K562 (cell line): ENCODE data around the gene CCSER1. TPM values are rescaled to one million over a fixed set of nuclear protein-coding genes. Genes with fewer than 3 reads are reported as not detected.

Source experiments
- ATAC-seq: fragments of 200-7000 bp; cut with Tn5 transposase; 3 replicates; pipeline ENCODE4 v1.9.1; 2020; ENCODE audit warnings: moderate library complexity
- BruUV-seq: library from RNA; stranded (reverse); fragments of 400-500 nt; replicated peaks from 2 replicates; lab custom pipeline; 2021; lab: Mats Ljungman, UMichigan
- CTCF ChIA-PET: fragments of 300-600 bp; formaldehyde crosslinking; extraction: SDS; loops from one replicate; lab custom pipeline; 2021; ENCODE audit warnings: low intra/inter-chr PET ratio; lab: Yijun Ruan, JAX
- POLR2A ChIA-PET: fragments of 300-600, 350-650 bp; sonication (Branson Sonifier 250); formaldehyde crosslinking; extraction: SDS; loops from one replicate; lab custom pipeline; 2021; ENCODE audit warnings: antibody characterized with exemption, inconsistent platforms; lab: Yijun Ruan, JAX
- DNase-seq, 4 experiments: peaks; one replicate each; pipeline versions ENCODE4 v3.0.0 to v3.0.0-alpha.2; 2011 to 2018; ENCODE audit warnings: low spot score in 3 of 4, mixed read lengths in 3 of 4; ENCODE audit errors: extremely low read depth in 1 of 4
- FAIRE-seq: peaks from 2 replicates; lab custom pipeline; 2011; peaks lifted over from hg19 to GRCh38; lab: Jason Lieb, UNC
- H2AFZ ChIP-seq: 2 replicates; pipeline ENCODE4 v1.6.0; 2011; ENCODE audit warnings: low read depth, low read length, control low read depth, inconsistent platforms
- H3K27ac ChIP-seq: fragments of 200-600 bp; 3 replicates; pipeline ENCODE4 v1.8.0; 2011; ENCODE audit warnings: low read depth, mild to moderate bottlenecking, control low read depth, inconsistent platforms, low read length, moderate library complexity, mixed read lengths; ENCODE audit errors: extremely low read depth
- H3K27me3 ChIP-seq, 2 experiments: fragments of 300-600 bp in 1 of 2; 2 replicates in 1 of 2; 3 replicates in 1 of 2; pipeline versions ENCODE4 v1.6.0 to v1.8.0; 2011; ENCODE audit warnings: inconsistent platforms in 2 of 2, low read length in 2 of 2, mild to moderate bottlenecking in 1 of 2, mixed read lengths in 1 of 2, moderate library complexity in 1 of 2; ENCODE audit not compliant: control insufficient read depth in 2 of 2, insufficient read depth in 2 of 2
- H3K36me3 ChIP-seq: fragments of 300-600 bp; 3 replicates; pipeline ENCODE4 v1.8.0; 2011; ENCODE audit warnings: mild to moderate bottlenecking, low read length, inconsistent platforms; ENCODE audit not compliant: control insufficient read depth, insufficient read depth
- H3K4me1 ChIP-seq, 2 experiments: fragments of 200-600 bp in 1 of 2; replicated peaks in 1 of 2; 2 replicates in 1 of 2; 3 replicates in 1 of 2; pipeline versions ENCODE4 v1.5.1 to v1.8.0; 2011; ENCODE audit warnings: inconsistent platforms in 2 of 2, low read length in 2 of 2, mild to moderate bottlenecking in 1 of 2, mixed read lengths in 1 of 2, moderate library complexity in 1 of 2; ENCODE audit not compliant: control insufficient read depth in 2 of 2, insufficient read depth in 2 of 2
- H3K4me2 ChIP-seq: 2 replicates; pipeline ENCODE4 v1.6.1; 2011; ENCODE audit warnings: low read length, control low read depth, inconsistent platforms, mixed read lengths; ENCODE audit not compliant: insufficient read depth
- H3K4me3 ChIP-seq: fragments of 200-600 bp; sonication (generic), shearing (Covaris generic); 2 replicates; pipeline ENCODE4 v1.5.1; 2016; ENCODE audit warnings: control low read depth, inconsistent platforms
- H3K79me2 ChIP-seq: fragments of 200-600 bp; 3 replicates; pipeline ENCODE4 v1.8.0; 2011; ENCODE audit warnings: low read length, inconsistent platforms; ENCODE audit not compliant: control insufficient read depth, insufficient read depth
- H3K9ac ChIP-seq, 2 experiments: 2 replicates each; pipeline versions ENCODE4 v1.6.0 to v1.6.1; 2011; ENCODE audit warnings: low read depth in 2 of 2, low read length in 2 of 2, control low read depth in 1 of 2, inconsistent platforms in 1 of 2, mild to moderate bottlenecking in 1 of 2, mixed read lengths in 1 of 2; ENCODE audit not compliant: insufficient read depth in 1 of 2
- H3K9me1 ChIP-seq: one replicate; pipeline ENCODE4 v1.6.0; 2011; ENCODE audit warnings: inconsistent platforms, mild to moderate bottlenecking, low read length, moderate library complexity; ENCODE audit not compliant: control insufficient read depth, insufficient read depth
- H3K9me3 ChIP-seq: replicated peaks from 2 replicates; pipeline ENCODE4 v1.5.1; 2011; ENCODE audit warnings: low read depth, low read length, inconsistent platforms; ENCODE audit not compliant: control insufficient read depth, insufficient read depth
- H4K20me1 ChIP-seq: replicated peaks from 2 replicates; pipeline ENCODE4 v1.6.1; 2011; ENCODE audit warnings: low read length, inconsistent platforms, mixed read lengths; ENCODE audit not compliant: control insufficient read depth, insufficient read depth
- ARID1B ChIP-seq: fragments of 450-650 bp; IDR thresholded peaks from 2 replicates; pipeline ENCODE4 v1.6.1; 2016; ENCODE audit warnings: antibody characterized with exemption, mild to moderate bottlenecking, inconsistent platforms
- GATAD2B ChIP-seq: fragments of 450-650 bp; IDR thresholded peaks from 2 replicates; pipeline ENCODE4 v1.6.1; 2017; ENCODE audit warnings: mild to moderate bottlenecking, borderline replicate concordance
- HMBOX1 ChIP-seq: sonication (generic); IDR thresholded peaks from 2 replicates; pipeline ENCODE4 v1.6.1; 2016
- HMGXB4 ChIP-seq: sonication (generic); formaldehyde crosslinking; IDR thresholded peaks from 2 replicates; pipeline ENCODE4 v1.8.1; 2023; ENCODE audit warnings: mild to moderate bottlenecking, missing genetic modification reagents
- PHTF2 ChIP-seq: fragments of 250-450 bp; sonication (Bioruptor Pico); IDR thresholded peaks from 2 replicates; pipeline ENCODE4 v1.5.0; 2021; ENCODE audit warnings: mild to moderate bottlenecking
- POLR2G ChIP-seq: fragments of 200-400 bp; formaldehyde crosslinking; IDR thresholded peaks from 2 replicates; pipeline ENCODE4 v1.6.1; 2017; ENCODE audit warnings: low read depth, mild to moderate bottlenecking, antibody characterized with exemption, low read length, moderate library complexity
- THAP7 ChIP-seq: fragments of 250-450 bp; sonication (Bioruptor Pico); IDR thresholded peaks from 2 replicates; pipeline ENCODE4 v1.5.0; 2021
- ZEB2 ChIP-seq: fragments of 450-650 bp; IDR thresholded peaks from 2 replicates; pipeline ENCODE4 v1.6.1; 2016
- ZNF778 ChIP-seq: fragments of 450-650 bp; formaldehyde crosslinking; IDR thresholded peaks from 2 replicates; pipeline ENCODE4 v1.4.0; 2020; ENCODE audit warnings: mild to moderate bottlenecking, moderate library complexity
- WGBS: fragments of 100-300 bp; shearing (Covaris generic); methylation state at CpG from one replicate; pipeline ENCODE4 v1.1.6; 2016; ENCODE audit warnings: low coverage, mixed read lengths; ENCODE audit not compliant: insufficient coverage; ENCODE audit errors: missing lambda C conversion rate; 5-methylcytosine and 5-hydroxymethylcytosine counted together
- in situ Hi-C: fragments of 300-500 bp; cut with MboI; formaldehyde crosslinking; loops from 4 replicates; pipeline ENCODE4 v1.15.0; 2018; ENCODE audit warnings: inconsistent platforms, mixed read lengths
- intact Hi-C: fragments of 100-400 bp; cut with micrococcal nuclease; formaldehyde crosslinking; loops from 2 replicates; pipeline ENCODE4 v1.14.2; 2022
- polyA plus RNA-seq, 8 experiments: library from polyadenylated mRNA; depleted of rRNA in 4 of 8; stranded (reverse) in 5 of 8; unstranded in 3 of 8; fragments of >200 nt; fragmentation: Nextera tagmentation in 2 of 8; fragmentation: Illumina TruSeq in 1 of 8; extraction: Ambion mirVana in 2 of 8; extraction: Trizol in 1 of 8; gene quantifications; 2 replicates each; pipeline versions ENCODE4 v1.2.1 to v1.2.3, GENCODE V29; 2011 to 2014; ENCODE audit warnings: inconsistent platforms in 1 of 8, missing spikeins in 1 of 8
- total RNA-seq, 7 experiments: library from RNA; depleted of rRNA in 6 of 7; stranded (reverse); fragments of >200 nt in 6 of 7; fragmentation: Illumina TruSeq in 2 of 7; extraction: Trizol in 2 of 7; gene quantifications; 2 replicates each; pipeline versions ENCODE4 v1.2.1 to v1.2.3, GENCODE V29; 2011 to 2021; ENCODE audit warnings: low replicate concordance in 1 of 7

The CCSER1 gene
- total and polyA plus RNA-seq, 9 of the 15 experiments (the other 6 are each of a cell fraction or from before 2014, with no cell fraction given): not detected

- no peak for FAIRE-seq
Measured at GRCh38 chr4:90825849-90826248, 698.7 kb downstream of the CCSER1 start.

GRCh38 chr4:90833706-90834105 is 706.5 kb downstream of the CCSER1 start:
- no peaks in the 10 kb centered on the region for H3K27me3 ChIP-seq
- H3K4me2 ChIP-seq: no peak overlapping the region
- BruUV-seq: no TSS peak
- POLR2A ChIA-PET: no interaction called here
- H3K9me1 ChIP-seq: no peaks in the 10 kb centered on the region
- H3K4me1 ChIP-seq: no peaks in the 10 kb centered on the region
- no peak overlapping the region for H3K9ac ChIP-seq
- ATAC-seq (no peak), DNase-seq (no peak), FAIRE-seq (no peak)
- in situ Hi-C loops (no loop called here), intact Hi-C loops (no loop called here)
- CTCF ChIA-PET: no interaction called here
- no peaks in the 10 kb centered on the region for H3K9me3 ChIP-seq
- H3K27ac ChIP-seq: no peak overlapping the region
- no peak overlapping the region for H3K4me3 ChIP-seq
- 0% methylated on average over 1 of the region's 1 CpG for WGBS
- H2AFZ ChIP-seq: no peak overlapping the region
- H3K36me3 ChIP-seq: no peaks in the 10 kb centered on the region
- H4K20me1 ChIP-seq: no peaks in the 10 kb centered on the region
- no peaks in the 10 kb centered on the region for H3K79me2 ChIP-seq
- no peak for TF ChIP-seq ZEB2
- TF ChIP-seq PHTF2: no peak
- no peak for TF ChIP-seq GATAD2B
- no peak for TF ChIP-seq HMGXB4 (CRISPR knock-in tag)
- no peak for TF ChIP-seq THAP7 (CRISPR knock-in tag)
- no peak for TF ChIP-seq ZNF778 (CRISPR knock-in tag)

More at GRCh38 chr4:90825849-90826248, 698.7 kb downstream of the CCSER1 start:
- WGBS: 0% methylated on average over 6 of the region's 6 CpGs
- no peak overlapping the region for H2AFZ ChIP-seq
- no peaks in the 10 kb centered on the region for H3K36me3 ChIP-seq
- no peak overlapping the region for H3K27ac ChIP-seq
- DNase-seq (no peak), ATAC-seq (no peak)
- TF ChIP-seq ARID1B (no peak), POLR2G (no peak), HMBOX1 (no peak)
- H4K20me1 ChIP-seq: no peaks in the 10 kb centered on the region
- intact Hi-C loops: no loop called here
- no peaks in the 10 kb centered on the region for H3K27me3 ChIP-seq
- H3K9me1 ChIP-seq: no peaks in the 10 kb centered on the region
- no peaks in the 10 kb centered on the region for H3K9me3 ChIP-seq
- no peak overlapping the region for H3K4me2 ChIP-seq
- ChIA-PET CTCF (no interaction called here), POLR2A (no interaction called here)
- H3K9ac ChIP-seq: no peak overlapping the region
- H3K4me3 ChIP-seq: no peak overlapping the region
- no TSS peak for BruUV-seq
- in situ Hi-C loops: no loop called here
- no peaks in the 10 kb centered on the region for H3K79me2 ChIP-seq
- no peaks in the 10 kb centered on the region for H3K4me1 ChIP-seq
